Endothelial cell of umbilical vein (primary cell): ENCODE measurements around the gene C5.
"Not testable (repeated sequence)": the region's sequence is repeated elsewhere in the genome, so short reads cannot be mapped to it uniquely, and the experiment has no call there.

ENCODE experiments used
- EZH2 ChIP-seq: IDR thresholded peaks from 2 replicates; pipeline ENCODE4 v1.6.1; 2012; ENCODE audit warnings: borderline replicate concordance, low read depth, mild to moderate bottlenecking, moderate library complexity, low read length, inconsistent platforms; ENCODE audit not compliant: severe bottlenecking
- FOS ChIP-seq: IDR thresholded peaks from 2 replicates; pipeline ENCODE4 v1.6.1; 2011; ENCODE audit warnings: mild to moderate bottlenecking, low read length, moderate library complexity, borderline replicate concordance; ENCODE audit not compliant: insufficient read depth
- GATA2 ChIP-seq: IDR thresholded peaks from 2 replicates; pipeline ENCODE4 v1.7.0; 2011; ENCODE audit warnings: low read depth, mild to moderate bottlenecking, moderate library complexity, mixed read lengths, low read length; ENCODE audit not compliant: insufficient read length, insufficient read depth
- MYC ChIP-seq: IDR thresholded peaks from one replicate; pipeline ENCODE4 v1.6.1; 2011; ENCODE audit warnings: mild to moderate bottlenecking, low read depth, low read length
- POLR2A ChIP-seq: IDR thresholded peaks from 2 replicates; pipeline ENCODE4 v1.6.1; 2012; ENCODE audit warnings: low read depth, mild to moderate bottlenecking, control low read depth, low read length
- POLR2AphosphoS5 ChIP-seq: IDR thresholded peaks from 2 replicates; pipeline ENCODE4 v1.6.1; 2012; ENCODE audit warnings: low read depth, mild to moderate bottlenecking, control low read depth, low read length, moderate library complexity; ENCODE audit not compliant: insufficient read depth
- TF ChIP-seq, protein P1 (sequence below), 2 donors: IDR thresholded peaks; 1 replicate in 1 of 2; 2 replicates in 1 of 2; pipeline ENCODE4 v1.5.1; 2011; ENCODE audit warnings: low read length in 2 of 2, mild to moderate bottlenecking in 2 of 2, moderate library complexity in 2 of 2, control low read depth in 1 of 2, inconsistent platforms in 1 of 2, low read depth in 1 of 2; ENCODE audit not compliant: insufficient read depth in 1 of 2; ENCODE audit errors: extremely low read depth in 1 of 2

DNA sequence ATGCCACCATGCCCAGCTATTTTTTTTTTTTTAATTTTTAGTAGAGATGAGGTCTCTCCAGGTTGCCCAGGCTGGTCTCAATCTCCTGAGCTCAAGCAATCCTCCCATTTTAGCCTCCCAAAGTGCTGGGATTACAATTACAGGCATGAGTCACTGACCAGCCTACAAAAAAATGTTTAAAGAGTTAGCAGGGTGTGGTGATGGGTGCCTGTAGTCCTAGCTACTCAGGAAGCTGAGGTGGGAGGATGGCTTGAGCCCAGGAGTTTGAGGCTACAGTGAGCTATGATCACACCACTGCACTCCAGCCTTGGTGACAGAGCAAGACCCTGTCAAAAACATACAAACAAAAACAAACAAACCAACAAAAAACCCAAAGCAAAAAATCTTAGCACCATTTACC is 14.4 kb downstream of the C5 start:
- TF ChIP-seq, protein P1, sequence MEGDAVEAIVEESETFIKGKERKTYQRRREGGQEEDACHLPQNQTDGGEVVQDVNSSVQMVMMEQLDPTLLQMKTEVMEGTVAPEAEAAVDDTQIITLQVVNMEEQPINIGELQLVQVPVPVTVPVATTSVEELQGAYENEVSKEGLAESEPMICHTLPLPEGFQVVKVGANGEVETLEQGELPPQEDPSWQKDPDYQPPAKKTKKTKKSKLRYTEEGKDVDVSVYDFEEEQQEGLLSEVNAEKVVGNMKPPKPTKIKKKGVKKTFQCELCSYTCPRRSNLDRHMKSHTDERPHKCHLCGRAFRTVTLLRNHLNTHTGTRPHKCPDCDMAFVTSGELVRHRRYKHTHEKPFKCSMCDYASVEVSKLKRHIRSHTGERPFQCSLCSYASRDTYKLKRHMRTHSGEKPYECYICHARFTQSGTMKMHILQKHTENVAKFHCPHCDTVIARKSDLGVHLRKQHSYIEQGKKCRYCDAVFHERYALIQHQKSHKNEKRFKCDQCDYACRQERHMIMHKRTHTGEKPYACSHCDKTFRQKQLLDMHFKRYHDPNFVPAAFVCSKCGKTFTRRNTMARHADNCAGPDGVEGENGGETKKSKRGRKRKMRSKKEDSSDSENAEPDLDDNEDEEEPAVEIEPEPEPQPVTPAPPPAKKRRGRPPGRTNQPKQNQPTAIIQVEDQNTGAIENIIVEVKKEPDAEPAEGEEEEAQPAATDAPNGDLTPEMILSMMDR (IDR thresholded peaks at IDR 0.05; ENCODE audit: extremely low read depth in 1 of 2, insufficient read depth in 1 of 2, low read depth in 1 of 2, low read length in 2 of 2): not testable (repeated sequence)
- TF ChIP-seq GATA2, POLR2A, EZH2, POLR2AphosphoS5, MYC, FOS: not testable (repeated sequence)
